HFFc6 (cell line): ENCODE measurements around the gene ME3. TPM values are rescaled to one million over a fixed set of nuclear protein-coding genes. Genes with fewer than 3 reads are reported as not detected.

Source experiments
- DNase-seq: peaks from one replicate; pipeline ENCODE4 v3.0.0-alpha.2; 2018
- H3K27ac Mint-ChIP-seq: 2 replicates; pipeline ENCODE4 v1.8.0; 2020; ENCODE audit warnings: mild to moderate bottlenecking, mixed read lengths
- H3K27me3 Mint-ChIP-seq: 2 replicates; pipeline ENCODE4 v1.8.0; 2021; ENCODE audit warnings: mild to moderate bottlenecking, moderate library complexity, mixed read lengths; ENCODE audit not compliant: insufficient read depth
- H3K36me3 Mint-ChIP-seq: 2 replicates; pipeline ENCODE4 v1.8.0; 2021; ENCODE audit warnings: low read depth, mixed read lengths
- H3K4me1 Mint-ChIP-seq: 2 replicates; pipeline ENCODE4 v1.8.0; 2020; ENCODE audit warnings: low read depth, mixed read lengths
- H3K4me3 Mint-ChIP-seq: 2 replicates; pipeline ENCODE4 v1.8.0; 2020; ENCODE audit warnings: mild to moderate bottlenecking, moderate library complexity, mixed read lengths
- H3K9me3 Mint-ChIP-seq: 2 replicates; pipeline ENCODE4 v1.8.0; 2020; ENCODE audit warnings: mild to moderate bottlenecking, mixed read lengths
- long read RNA-seq: library from polyadenylated mRNA; unstranded; transcript quantifications from one replicate; pipeline ENCODE4 v2.0.0, GENCODE V29; 2019
- total RNA-seq, 6 experiments: library from RNA; stranded (reverse); fragmentation: NEBNext Ultra II Directional; extraction: Animal tissue kit (Norgen Biotek cat#: 25700); gene quantifications; 2 replicates in 1 of 6; 3 replicates in 5 of 6; pipeline ENCODE4 v1.2.3, GENCODE V29; 2021
- TF ChIP-seq, protein P1 (sequence below): fragments of 200-600 bp; sonication (generic); IDR thresholded peaks from 2 replicates; pipeline ENCODE4 v1.5.0; 2021; ENCODE audit warnings: antibody characterized with exemption, mild to moderate bottlenecking

The ME3 gene
- 1 to 10 TPM; 3.5 to 8.6 (median 6.6) TPM for total RNA-seq
- long read RNA-seq, transcript ME3-202 (14 exons, 2,240 nt), result major isoform, 5 of 10 reads
- long read RNA-seq, partial matches to known transcripts, result 0 of 10 reads
- long read RNA-seq, other reads (novel, unspliced or antisense), result 4 of 10 reads

DNA sequence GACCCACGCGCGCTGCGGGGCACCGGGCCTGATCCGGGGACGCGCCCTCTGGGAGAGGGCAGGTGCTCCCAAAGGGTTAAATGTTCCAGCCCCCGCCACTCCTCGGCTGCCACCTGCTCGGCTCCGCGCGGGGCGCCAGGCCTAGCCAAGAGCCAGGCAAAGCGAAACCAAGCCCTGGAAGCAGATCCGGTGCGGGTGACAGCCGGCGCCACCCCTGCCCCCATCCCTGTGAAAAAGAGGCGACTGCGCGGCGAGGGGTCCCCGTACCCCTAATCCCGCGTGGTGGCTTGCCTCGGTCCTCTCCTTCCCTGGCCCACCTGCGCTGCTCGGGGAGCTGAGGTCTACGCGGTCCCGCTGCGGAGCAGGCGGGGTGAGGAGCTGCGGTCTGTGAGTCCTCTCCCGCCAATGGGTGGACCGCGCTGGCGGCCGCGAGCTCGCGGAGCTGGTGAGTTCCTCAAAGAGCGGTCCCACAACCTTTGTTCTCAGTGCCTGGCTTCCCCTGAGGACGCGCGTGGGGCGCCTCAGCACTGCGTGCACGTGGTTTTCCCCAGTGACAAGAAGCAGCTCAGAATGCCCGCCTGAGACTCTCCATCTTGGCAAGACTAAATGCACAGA, at the start of gene ME3:
Gene ME3, minus strand, starts transcription at position 610 of the 615 bp plus-strand sequence.
- no peaks in the 10 kb centered on the region for H3K9me3 Mint-ChIP-seq
- TF ChIP-seq, protein P1, sequence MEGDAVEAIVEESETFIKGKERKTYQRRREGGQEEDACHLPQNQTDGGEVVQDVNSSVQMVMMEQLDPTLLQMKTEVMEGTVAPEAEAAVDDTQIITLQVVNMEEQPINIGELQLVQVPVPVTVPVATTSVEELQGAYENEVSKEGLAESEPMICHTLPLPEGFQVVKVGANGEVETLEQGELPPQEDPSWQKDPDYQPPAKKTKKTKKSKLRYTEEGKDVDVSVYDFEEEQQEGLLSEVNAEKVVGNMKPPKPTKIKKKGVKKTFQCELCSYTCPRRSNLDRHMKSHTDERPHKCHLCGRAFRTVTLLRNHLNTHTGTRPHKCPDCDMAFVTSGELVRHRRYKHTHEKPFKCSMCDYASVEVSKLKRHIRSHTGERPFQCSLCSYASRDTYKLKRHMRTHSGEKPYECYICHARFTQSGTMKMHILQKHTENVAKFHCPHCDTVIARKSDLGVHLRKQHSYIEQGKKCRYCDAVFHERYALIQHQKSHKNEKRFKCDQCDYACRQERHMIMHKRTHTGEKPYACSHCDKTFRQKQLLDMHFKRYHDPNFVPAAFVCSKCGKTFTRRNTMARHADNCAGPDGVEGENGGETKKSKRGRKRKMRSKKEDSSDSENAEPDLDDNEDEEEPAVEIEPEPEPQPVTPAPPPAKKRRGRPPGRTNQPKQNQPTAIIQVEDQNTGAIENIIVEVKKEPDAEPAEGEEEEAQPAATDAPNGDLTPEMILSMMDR, result no peak; the same call in 1 of the 2 replicates
- peak; percentile 20 for DNase-seq
- 0 out of 2 replicates have a peak, but pooled peaks cover 6% of the 10 kb centered on the region for H3K36me3 Mint-ChIP-seq
- H3K27ac Mint-ChIP-seq, result peak within 1 kb of the TSS; percentile 71
- H3K4me1 Mint-ChIP-seq, result peaks cover 47% of the 10 kb centered on the region
- peaks cover 2% of the 10 kb centered on the region; the same call in 1 of the 2 replicates for H3K27me3 Mint-ChIP-seq
- peak within 1 kb of the TSS; percentile 86 for H3K4me3 Mint-ChIP-seq

DNA sequence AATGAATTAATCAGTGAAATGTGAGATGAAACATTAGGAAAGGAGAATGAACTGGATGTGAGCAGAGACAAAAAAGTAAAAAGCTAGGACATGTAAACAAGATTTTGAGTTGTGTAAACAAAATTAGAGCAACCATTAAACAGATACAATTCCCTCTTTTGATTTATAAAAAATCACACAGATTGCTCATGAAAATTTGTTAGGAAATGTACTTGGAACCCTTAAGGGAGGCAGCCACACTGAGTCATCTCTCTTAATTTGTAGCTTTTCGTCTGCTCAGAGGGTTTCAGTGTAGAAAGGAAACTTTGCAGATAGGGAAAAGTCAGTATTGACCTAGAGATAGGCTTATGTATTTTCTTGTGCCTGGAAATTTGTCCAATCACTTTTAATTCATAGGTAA, 49.6 kb upstream of the ME3 start:
- Mint-ChIP-seq H3K4me3 (no peak overlapping the region), H3K9me3 (peaks cover 14% of the 10 kb centered on the region), H3K27ac (peak overlapping the region; percentile 81), H3K4me1 (peaks cover 84% of the 10 kb centered on the region), H3K36me3 (peaks cover 12% of the 10 kb centered on the region), H3K27me3 (no peaks in the 10 kb centered on the region)
- DNase-seq, result no peak
- TF ChIP-seq, protein P1, result no peak

DNA sequence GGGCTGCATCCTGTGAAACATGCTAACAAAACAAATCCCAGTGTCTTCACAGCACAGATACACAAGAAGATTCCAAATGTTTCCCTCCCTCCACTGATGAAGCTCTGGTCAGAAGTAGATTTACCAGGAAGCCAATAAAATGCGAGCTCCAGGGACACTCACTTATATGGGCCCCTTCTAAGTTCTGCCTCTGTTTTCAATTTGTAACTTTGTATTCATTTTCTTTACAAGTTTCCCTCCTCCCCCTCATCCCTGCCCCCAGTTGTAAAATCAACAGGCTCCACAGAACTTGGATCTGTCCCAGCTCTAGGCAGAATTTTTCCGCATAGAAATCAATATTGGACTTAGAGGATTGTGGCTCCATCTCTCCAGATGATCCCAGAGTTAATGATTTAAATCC, 48.1 kb upstream of the ME3 start:
- H3K4me3 Mint-ChIP-seq, result peak overlapping the region; percentile 31
- H3K27ac Mint-ChIP-seq, result peak overlapping the region; percentile 81
- TF ChIP-seq, protein P1, result no peak
- H3K4me1 Mint-ChIP-seq, result peaks cover 70% of the 10 kb centered on the region
- peaks cover 14% of the 10 kb centered on the region for H3K9me3 Mint-ChIP-seq
- H3K27me3 Mint-ChIP-seq, result no peaks in the 10 kb centered on the region
- DNase-seq, result no peak
- H3K36me3 Mint-ChIP-seq, result peaks cover 12% of the 10 kb centered on the region

DNA sequence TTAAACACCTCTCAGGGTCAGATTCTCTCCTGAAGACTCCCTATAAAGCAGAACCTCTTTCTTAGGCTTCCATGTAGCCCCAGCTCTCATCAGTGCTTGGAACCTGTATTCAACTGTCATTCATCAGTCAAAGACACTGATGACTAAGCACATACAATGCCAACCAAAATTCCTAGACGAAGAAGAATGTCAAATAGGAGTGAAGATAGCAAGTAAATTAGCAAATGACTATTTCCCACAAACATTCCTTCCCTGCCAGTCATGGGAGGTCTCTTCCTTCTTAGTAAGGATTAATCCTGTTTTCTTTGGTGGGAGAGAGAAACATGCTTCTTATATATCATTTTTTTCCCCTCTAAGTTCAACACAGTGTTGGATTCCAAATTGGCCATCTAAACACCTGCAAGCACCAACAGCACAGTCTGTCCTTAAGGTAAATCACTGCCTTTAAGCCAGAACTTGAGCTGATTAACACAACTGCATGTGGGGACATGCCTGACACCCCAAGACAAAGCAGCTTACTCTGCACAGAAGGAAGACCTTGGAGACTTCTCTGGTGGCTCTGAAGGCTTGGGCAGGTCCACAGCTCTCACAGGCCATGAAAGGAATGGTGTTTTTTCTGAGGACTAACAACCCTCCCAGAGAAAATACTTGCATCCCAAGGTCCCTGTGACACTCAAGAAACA, 47.5 kb upstream of the ME3 start:
- H3K27me3 Mint-ChIP-seq, result no peaks in the 10 kb centered on the region
- H3K36me3 Mint-ChIP-seq, result peaks cover 12% of the 10 kb centered on the region
- peak overlapping the region; percentile 31 for H3K4me3 Mint-ChIP-seq
- DNase-seq, result peak; percentile 85
- TF ChIP-seq, protein P1, result no peak
- H3K9me3 Mint-ChIP-seq, result peaks cover 14% of the 10 kb centered on the region
- peaks cover 63% of the 10 kb centered on the region for H3K4me1 Mint-ChIP-seq
- H3K27ac Mint-ChIP-seq, result peak overlapping the region; percentile 81

DNA sequence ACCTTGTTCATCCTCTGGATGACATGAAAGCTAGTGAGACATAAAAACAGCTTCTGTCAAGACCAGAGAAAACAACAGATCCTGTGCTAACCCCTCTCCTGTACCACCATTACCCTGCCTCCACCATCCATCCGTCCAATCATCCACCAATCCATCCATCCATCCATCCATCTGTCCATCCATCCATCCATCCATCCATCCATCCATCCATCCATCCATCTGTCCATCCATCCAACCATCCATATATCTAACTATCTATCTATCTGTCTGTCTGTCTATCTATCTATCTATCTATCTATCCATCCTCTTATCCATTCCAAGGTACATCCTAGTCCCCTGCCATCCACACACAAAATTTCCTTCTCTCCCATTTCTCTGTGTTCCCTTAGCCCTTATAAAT, 46.6 kb upstream of the ME3 start:
- no peak overlapping the region for H3K27ac Mint-ChIP-seq
- DNase-seq, result no peak
- peaks cover 60% of the 10 kb centered on the region for H3K4me1 Mint-ChIP-seq
- TF ChIP-seq, protein P1, result no peak
- no peak overlapping the region; the same call in 1 of the 2 replicates for H3K4me3 Mint-ChIP-seq
- peaks cover 14% of the 10 kb centered on the region for H3K9me3 Mint-ChIP-seq
- peaks cover 12% of the 10 kb centered on the region for H3K36me3 Mint-ChIP-seq
- H3K27me3 Mint-ChIP-seq, result peaks cover 3% of the 10 kb centered on the region; the same call in 1 of the 2 replicates
